Naive thymus-derived CD8-positive, alpha-beta T cell (primary cell): ENCODE measurements around the gene ROM1. TPM values are rescaled to one million over a fixed set of nuclear protein-coding genes. Genes with fewer than 3 reads are reported as not detected.
A peak's percentile ranks its signal among the peaks of the same experiment; 100 is the strongest.

Experiments
- ATAC-seq, 2 donors: fragments of 150-1000 bp; cut with Tn5 transposase in 1 of 2; sonication (Bioruptor Pico), chemical (Tn5 transposase) in 1 of 2; 1 replicate in 1 of 2; 2 replicates in 1 of 2; pipeline ENCODE4 v1.10.0; 2021; ENCODE audit warnings: mild to moderate bottlenecking in 2 of 2, moderate library complexity in 2 of 2
- POLR2A ChIA-PET: fragments of 350-600 bp; sonication (Branson Sonifier 250); formaldehyde crosslinking; loops from one replicate; lab custom pipeline; 2021; ENCODE audit warnings: antibody characterized with exemption; lab: Charles Lee
- DNase-seq, 10 donors: peaks; one replicate each; pipeline versions ENCODE4 v3.0.0 to v3.0.0-alpha.2; 2020 to 2022
- H3K27ac Mint-ChIP-seq, 10 donors: one replicate each; pipeline ENCODE4 v1.8.0; 2020 to 2022; ENCODE audit warnings: mild to moderate bottlenecking in 10 of 10, mixed read lengths in 10 of 10, moderate library complexity in 4 of 10, inconsistent platforms in 1 of 10
- H3K27me3 Mint-ChIP-seq, 5 donors: one replicate each; pipeline ENCODE4 v1.8.0; 2021 to 2022; ENCODE audit warnings: mixed read lengths in 5 of 5
- H3K36me3 Mint-ChIP-seq, 3 donors: one replicate each; pipeline ENCODE4 v1.8.0; 2020 to 2022; ENCODE audit warnings: mixed read lengths in 3 of 3, mild to moderate bottlenecking in 2 of 3, inconsistent platforms in 1 of 3
- H3K4me1 Mint-ChIP-seq, 4 donors: one replicate each; pipeline ENCODE4 v1.8.0; 2021 to 2022; ENCODE audit warnings: mixed read lengths in 4 of 4
- H3K4me3 Mint-ChIP-seq, 10 donors: one replicate each; pipeline ENCODE4 v1.8.0; 2020 to 2022; ENCODE audit warnings: mild to moderate bottlenecking in 10 of 10, mixed read lengths in 10 of 10, moderate library complexity in 6 of 10, inconsistent platforms in 1 of 10
- H3K9me3 Mint-ChIP-seq, 9 donors: one replicate each; pipeline ENCODE4 v1.8.0; 2020 to 2022; ENCODE audit warnings: mixed read lengths in 9 of 9, mild to moderate bottlenecking in 3 of 9, inconsistent platforms in 1 of 9, moderate library complexity in 1 of 9
- polyA plus RNA-seq, 3 donors: library from polyadenylated mRNA; unstranded; fragments of 300-500 nt; fragmentation: Illumina TruSeq; gene quantifications; one replicate each; pipeline ENCODE4 v1.2.3, GENCODE V29; 2021
- total RNA-seq, 8 experiments: library from RNA in 2 of 8; stranded (reverse) in 2 of 8; gene quantifications; one replicate each; pipeline ENCODE4 v1.2.3 and lab custom pipeline; 2021 to 2026

The ROM1 gene
- total and polyA plus RNA-seq, 5 experiments from 2014 or later = 0.82 to 6.1 (median 1.9) TPM

DNA sequence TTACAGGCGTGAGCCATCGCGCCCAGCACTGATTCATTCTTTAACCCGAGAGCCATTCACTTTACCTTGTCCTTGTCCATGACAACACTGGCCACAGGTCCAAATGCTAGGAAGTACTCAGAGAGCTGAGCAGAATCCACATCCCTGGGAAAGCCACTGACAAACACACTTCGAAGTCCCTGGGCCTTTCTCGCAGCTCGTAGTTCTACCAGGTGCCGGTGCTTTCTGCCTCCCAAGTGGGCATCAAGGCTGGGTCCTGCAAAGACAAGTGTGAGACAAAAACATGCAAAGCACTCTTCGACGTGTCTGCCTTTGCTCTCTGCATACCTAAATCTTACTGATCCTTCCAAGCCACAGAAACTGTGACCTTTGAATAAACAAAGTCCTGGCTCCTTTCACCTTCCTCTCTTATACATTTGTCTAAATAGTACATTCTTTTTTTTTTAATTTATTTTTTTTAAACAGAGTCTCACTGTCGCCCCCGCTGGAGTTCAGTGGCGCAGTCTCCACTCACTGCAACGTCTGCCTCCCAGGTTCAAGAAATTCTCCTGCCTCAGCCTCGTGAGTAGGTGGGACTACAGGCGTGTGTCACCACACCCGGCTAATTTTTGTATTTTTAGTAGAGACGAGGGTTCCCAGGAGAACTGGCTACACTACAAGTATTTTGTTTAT is 24.0 kb upstream of the ROM1 start:
- peaks cover 16 to 56% (median 41%) of the 10 kb centered on the region in 4 donors for H3K4me1 Mint-ChIP-seq
- POLR2A ChIA-PET = interaction anchor here (1.1 to 8.1 kb wide), 5 partner anchors 10 to 79 kb away, joined by 3 to 251 read pairs (median 40); partner anchors contain the start of genes C11orf98, CSKMT, EEF1G and EML3
- DNase-seq (peak in 1 of 10 donors; percentile 13), ATAC-seq (no peak)
- peak overlapping the region in 7 of 10 donors; percentile 8 to 99 (median 79) for H3K27ac Mint-ChIP-seq
- H3K27me3 Mint-ChIP-seq = peaks cover 0 to 3% (median 0%) of the 10 kb centered on the region in 5 donors
- H3K9me3 Mint-ChIP-seq = no peaks in the 10 kb centered on the region
- peaks cover 0 to 52% (median 10%) of the 10 kb centered on the region in 3 donors for H3K36me3 Mint-ChIP-seq
- H3K4me3 Mint-ChIP-seq = peak overlapping the region in 4 of 10 donors; percentile 18 to 96 (median 63)

DNA sequence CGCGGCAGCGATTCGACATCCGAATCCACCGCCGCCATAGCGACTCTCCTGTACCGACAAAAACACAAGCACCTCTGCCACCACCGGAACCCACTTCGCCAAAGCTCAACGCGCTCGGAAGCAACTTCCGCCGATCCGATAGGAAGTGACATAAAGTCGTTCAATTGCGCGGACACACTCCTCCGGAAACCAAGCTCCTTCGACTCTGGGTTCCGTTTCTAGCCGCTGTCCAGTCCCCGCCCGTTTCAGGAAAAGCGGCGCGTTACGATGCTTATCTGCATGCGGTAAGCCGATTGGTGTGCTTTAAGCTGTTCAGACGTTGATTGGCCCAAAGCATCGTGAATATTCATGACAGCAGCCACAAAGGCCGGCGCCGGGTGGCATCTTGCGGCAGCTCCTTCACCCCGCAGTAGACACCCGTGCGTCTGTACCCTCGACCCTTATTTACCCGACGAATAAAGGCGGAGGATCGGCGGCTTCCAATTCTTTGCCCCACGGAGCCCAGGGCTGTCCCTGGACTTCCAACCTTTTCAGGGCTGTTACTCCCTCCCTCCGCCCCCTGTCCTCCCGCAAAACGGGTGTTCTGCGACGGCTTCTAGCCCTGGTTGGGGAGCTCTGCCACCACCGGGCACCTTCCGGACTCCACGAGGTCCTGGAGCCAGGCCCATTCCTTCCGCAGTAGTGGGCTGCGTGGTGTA is 21.5 kb upstream of the ROM1 start, which contains the start of gene TUT1:
Gene TUT1 (minus strand): TSS at position 76 of the 698 bp plus-strand sequence. CDS start 38 bp downstream, at position 38.
- Mint-ChIP-seq H3K36me3 (peaks cover 4 to 57% (median 17%) of the 10 kb centered on the region in 3 donors), H3K27ac (peak within 1 kb of the TSS; percentile 95 to 99 (median 98)), H3K4me3 (peak within 1 kb of the TSS; percentile 85 to 97 (median 94)), H3K27me3 (peaks cover 0 to 3% (median 0%) of the 10 kb centered on the region in 5 donors), H3K4me1 (peaks cover 15 to 60% (median 51%) of the 10 kb centered on the region in 4 donors), H3K9me3 (no peaks in the 10 kb centered on the region)
- DNase-seq = peak; percentile 81 to 98 (median 96)
- peak; percentile 84 to 86 for ATAC-seq
- POLR2A ChIA-PET = interaction anchor here (0.5 to 8.1 kb wide), 59 partner anchors 10 to 1749 kb away, joined by 3 to 251 read pairs (median 6); partner anchors contain the start of genes AHNAK, B3GAT3, BSCL2 and C11orf98

DNA sequence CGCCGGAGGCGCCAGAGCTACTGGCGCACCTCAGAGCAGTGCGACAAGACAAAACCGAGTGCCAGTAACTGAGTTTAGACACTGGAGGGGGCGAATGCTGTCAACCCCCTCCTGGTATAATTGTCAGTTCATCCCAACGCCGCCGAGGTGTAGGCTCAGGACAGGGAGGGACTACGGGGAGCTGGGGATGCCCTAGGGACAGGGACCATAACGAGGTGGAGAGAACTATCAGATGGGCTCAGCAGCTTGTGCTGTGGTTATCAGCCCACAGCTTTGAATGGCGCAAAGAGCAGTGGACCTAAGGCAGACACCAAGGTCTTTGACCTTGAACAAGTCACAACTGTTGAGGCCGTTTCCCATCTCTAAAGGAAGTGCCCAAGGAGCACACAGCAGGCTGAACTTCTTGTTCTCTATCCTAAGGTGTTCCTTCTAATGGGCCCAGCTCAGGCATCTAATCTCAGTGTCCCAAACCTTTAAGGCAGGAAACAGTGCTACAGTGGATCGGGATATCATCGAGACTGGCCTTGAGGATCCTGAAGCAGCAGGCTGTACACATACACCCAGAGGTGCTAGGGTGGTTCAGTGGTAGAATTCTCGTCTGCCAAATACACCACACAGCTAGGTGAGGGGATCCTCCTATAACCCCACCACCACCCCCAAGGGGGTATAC is 20.8 kb upstream of the ROM1 start:
- H3K27me3 Mint-ChIP-seq = peaks cover 0 to 3% (median 0%) of the 10 kb centered on the region in 5 donors
- ATAC-seq (no peak), DNase-seq (no peak)
- POLR2A ChIA-PET = interaction anchor here (0.5 to 8.1 kb wide), 50 partner anchors 11 to 1748 kb away, joined by 3 to 251 read pairs (median 10); partner anchors contain the start of genes AHNAK, B3GAT3, BSCL2 and C11orf98
- H3K9me3 Mint-ChIP-seq = no peaks in the 10 kb centered on the region
- peak overlapping the region; percentile 85 to 97 (median 94) for H3K4me3 Mint-ChIP-seq
- peaks cover 15 to 62% (median 54%) of the 10 kb centered on the region in 4 donors for H3K4me1 Mint-ChIP-seq
- peak overlapping the region; percentile 95 to 99 (median 98) for H3K27ac Mint-ChIP-seq
- H3K36me3 Mint-ChIP-seq = peaks cover 4 to 58% (median 19%) of the 10 kb centered on the region in 3 donors

DNA sequence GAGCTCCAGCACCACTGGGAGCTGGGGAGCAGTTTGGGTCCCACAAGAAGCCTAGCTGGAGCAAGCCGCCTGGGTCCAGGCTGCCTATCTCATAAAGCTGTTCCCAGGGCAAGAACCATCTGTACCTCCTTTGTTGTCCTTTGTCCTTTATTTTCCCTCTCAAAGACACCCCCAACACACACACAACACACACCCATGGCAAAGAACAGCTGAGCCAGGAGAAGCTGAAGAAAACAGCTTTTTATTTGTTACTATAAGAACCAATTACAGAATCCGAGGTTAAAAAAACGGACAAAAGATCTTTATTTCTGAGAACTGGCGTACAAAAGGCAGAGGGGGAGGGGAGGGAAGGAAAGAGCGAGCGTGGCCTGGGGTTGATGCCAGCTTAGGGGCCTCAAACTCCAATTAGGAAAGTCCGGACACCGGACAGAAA is 20.1 kb upstream of the ROM1 start:
- DNase-seq = no peak
- peaks cover 4 to 58% (median 24%) of the 10 kb centered on the region in 3 donors for H3K36me3 Mint-ChIP-seq

DNA sequence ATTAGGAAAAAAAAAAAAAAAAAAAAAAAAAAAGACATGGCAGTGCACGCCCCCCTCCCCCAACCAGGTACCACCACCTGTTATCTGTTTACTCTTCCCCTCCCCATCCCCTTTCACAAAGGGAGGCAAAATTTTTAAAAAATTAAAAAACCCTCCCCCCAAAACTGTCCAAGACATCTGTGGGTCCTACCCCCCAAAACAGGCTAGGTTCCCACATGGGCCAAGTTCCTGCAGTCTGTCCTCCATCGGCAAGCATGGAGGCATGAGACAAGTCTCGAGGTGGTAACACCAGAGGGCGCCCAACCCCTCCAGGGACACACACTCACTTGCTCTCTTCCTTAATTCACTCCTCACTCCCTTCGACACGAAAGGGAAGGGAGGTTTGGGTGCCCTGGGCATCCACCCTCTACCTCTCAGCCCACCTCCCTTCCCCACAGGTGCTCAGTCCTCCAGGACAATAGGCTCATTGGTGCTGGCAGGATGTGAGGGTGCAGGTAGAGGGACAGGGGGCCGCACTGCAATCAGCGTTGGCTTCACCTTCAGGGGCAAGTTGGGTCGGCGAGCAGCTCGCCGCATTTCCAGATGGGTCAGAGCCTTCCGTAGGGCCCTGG is 19.5 kb upstream of the ROM1 start:
- POLR2A ChIA-PET = interaction anchor here (0.6 to 8.1 kb wide), 19 partner anchors 10 to 262 kb away, joined by 3 to 251 read pairs (median 44); partner anchors contain the start of genes B3GAT3, BSCL2, C11orf98 and CSKMT
- H3K36me3 Mint-ChIP-seq = peaks cover 4 to 60% (median 28%) of the 10 kb centered on the region in 3 donors

More for the DNA sequence above, 20.1 kb upstream of the ROM1 start:
- POLR2A ChIA-PET = interaction anchor here (0.6 to 8.1 kb wide), 22 partner anchors 10 to 263 kb away, joined by 3 to 251 read pairs (median 37); partner anchors contain the start of genes B3GAT3, BSCL2, C11orf98 and CSKMT
- Mint-ChIP-seq H3K9me3 (no peaks in the 10 kb centered on the region), H3K4me3 (peak overlapping the region in 7 of 10 donors; percentile 7 to 96 (median 85)), H3K27me3 (peaks cover 0 to 3% (median 0%) of the 10 kb centered on the region in 5 donors), H3K27ac (peak overlapping the region; percentile 25 to 99 (median 97)), H3K4me1 (peaks cover 19 to 66% (median 60%) of the 10 kb centered on the region in 4 donors)
- ATAC-seq = no peak

DNA sequence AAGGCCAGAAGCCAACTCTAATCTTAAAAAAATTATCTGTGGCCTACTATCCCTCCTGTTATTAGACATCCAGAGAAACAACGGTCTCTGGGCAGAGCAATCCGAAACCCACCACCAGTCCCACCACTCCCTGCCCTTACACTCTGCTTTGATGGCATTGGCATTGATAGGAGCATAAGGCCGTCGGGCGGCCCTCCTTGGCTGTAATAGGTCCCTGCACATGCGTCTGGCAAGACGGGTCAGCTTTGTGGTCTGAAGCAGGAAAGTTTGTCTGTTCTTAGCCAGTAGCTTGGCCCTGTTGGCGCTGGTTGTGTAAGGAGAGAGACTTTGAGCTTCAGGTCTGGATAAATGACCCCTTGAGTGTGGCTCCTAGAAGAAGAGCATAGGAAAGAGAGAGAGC is 17.9 kb upstream of the ROM1 start:
- POLR2A ChIA-PET = interaction anchor here (0.6 to 8.1 kb wide), 8 partner anchors 8 to 194 kb away, joined by 3 to 251 read pairs (median 6); partner anchors contain the start of genes B3GAT3, C11orf98, CSKMT and EEF1G
- Mint-ChIP-seq H3K27me3 (peaks cover 0 to 3% (median 0%) of the 10 kb centered on the region in 5 donors), H3K4me3 (peak overlapping the region in 1 of 10 donors; percentile 29), H3K9me3 (no peaks in the 10 kb centered on the region), H3K36me3 (peaks cover 4 to 69% (median 38%) of the 10 kb centered on the region in 3 donors), H3K4me1 (peaks cover 36 to 76% (median 71%) of the 10 kb centered on the region in 4 donors), H3K27ac (peak overlapping the region in 8 of 10 donors; percentile 9 to 97 (median 54))
- no peak for DNase-seq
- no peak for ATAC-seq

More for the DNA sequence above, 19.5 kb upstream of the ROM1 start:
- Mint-ChIP-seq H3K4me1 (peaks cover 23 to 70% (median 64%) of the 10 kb centered on the region in 4 donors), H3K9me3 (no peaks in the 10 kb centered on the region), H3K27ac (peak overlapping the region; percentile 90 to 97 (median 95)), H3K4me3 (peak overlapping the region; percentile 66 to 90 (median 82)), H3K27me3 (peaks cover 0 to 3% (median 0%) of the 10 kb centered on the region in 5 donors)
- ATAC-seq = no peak
- peak; percentile 55 to 88 (median 70) for DNase-seq

DNA sequence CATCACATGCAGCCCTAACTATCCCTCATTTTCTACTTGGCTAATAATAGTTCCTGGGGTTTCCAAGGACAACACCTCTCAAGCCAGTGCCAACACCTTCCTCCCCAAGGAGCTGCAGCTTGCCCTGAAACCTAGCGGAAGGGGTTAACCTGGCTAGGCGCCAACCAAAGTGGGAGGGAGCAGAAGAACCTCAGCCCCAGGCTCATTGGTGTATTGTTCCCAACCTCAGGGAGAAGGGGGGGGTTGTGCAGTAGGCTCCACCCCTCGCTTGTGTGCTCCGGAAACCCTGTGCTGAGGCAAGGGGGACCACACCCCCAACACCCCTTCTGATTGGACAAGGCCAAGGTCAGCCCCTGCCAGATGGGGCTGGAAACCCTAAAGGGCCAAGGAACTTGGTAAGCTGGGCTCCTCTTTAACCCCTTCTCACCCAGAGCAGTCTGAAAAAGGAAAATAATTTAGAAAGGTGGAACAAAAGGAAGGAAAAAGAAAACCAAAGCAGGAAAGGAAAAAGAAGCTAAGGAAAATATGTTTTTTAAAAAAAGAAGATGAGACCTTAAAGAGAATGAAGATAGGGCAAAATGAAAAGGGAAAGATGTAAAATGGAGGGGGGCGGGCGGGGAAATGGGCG is 13.9 kb upstream of the ROM1 start:
- Mint-ChIP-seq H3K4me1 (peaks cover 35 to 67% (median 61%) of the 10 kb centered on the region in 4 donors), H3K27me3 (no peaks in the 10 kb centered on the region), H3K36me3 (peaks cover 4 to 76% (median 43%) of the 10 kb centered on the region in 3 donors), H3K9me3 (no peaks in the 10 kb centered on the region), H3K27ac (peak overlapping the region; percentile 93 to 97 (median 96)), H3K4me3 (peak overlapping the region; percentile 88 to 95 (median 92))
- peak; percentile 83 to 99 (median 96) for DNase-seq
- POLR2A ChIA-PET = interaction anchor here (0.6 to 9.9 kb wide), 29 partner anchors 7 to 282 kb away, joined by 3 to 166 read pairs (median 5); partner anchors contain the start of genes B3GAT3, C11orf98, CSKMT and EEF1G
- ATAC-seq = peak; percentile 72 to 82

DNA sequence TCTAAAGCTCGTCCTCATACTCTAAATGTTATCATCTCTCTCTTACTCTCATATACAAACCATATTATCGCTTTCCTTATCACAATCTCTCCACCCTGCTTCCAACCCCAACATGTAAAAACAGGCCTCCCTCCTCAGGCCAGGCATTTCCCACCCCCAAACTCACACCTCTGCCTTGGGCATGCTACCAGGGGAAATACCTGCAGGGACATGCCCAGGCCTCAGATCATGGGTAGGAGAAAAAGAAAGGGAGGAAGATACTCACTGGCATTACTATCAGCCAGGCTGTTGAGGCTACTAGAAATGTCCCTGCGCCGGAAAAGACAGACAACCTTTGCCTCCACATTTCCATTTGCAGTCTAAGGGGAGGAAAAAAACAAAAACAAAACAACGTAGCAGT is 13.2 kb upstream of the ROM1 start:
- DNase-seq (no peak), ATAC-seq (no peak)
- peak overlapping the region; percentile 93 to 97 (median 96) for H3K27ac Mint-ChIP-seq
- peaks cover 35 to 63% (median 60%) of the 10 kb centered on the region in 4 donors for H3K4me1 Mint-ChIP-seq
- no peaks in the 10 kb centered on the region for H3K27me3 Mint-ChIP-seq
- peaks cover 0 to 72% (median 39%) of the 10 kb centered on the region in 3 donors for H3K36me3 Mint-ChIP-seq
- POLR2A ChIA-PET = interaction anchor here (0.6 to 9.9 kb wide), 34 partner anchors 8 to 281 kb away, joined by 3 to 166 read pairs (median 7); partner anchors contain the start of genes B3GAT3, C11orf98, CSKMT and EEF1G
- H3K4me3 Mint-ChIP-seq = peak overlapping the region; percentile 88 to 95 (median 92)
- no peaks in the 10 kb centered on the region for H3K9me3 Mint-ChIP-seq

DNA sequence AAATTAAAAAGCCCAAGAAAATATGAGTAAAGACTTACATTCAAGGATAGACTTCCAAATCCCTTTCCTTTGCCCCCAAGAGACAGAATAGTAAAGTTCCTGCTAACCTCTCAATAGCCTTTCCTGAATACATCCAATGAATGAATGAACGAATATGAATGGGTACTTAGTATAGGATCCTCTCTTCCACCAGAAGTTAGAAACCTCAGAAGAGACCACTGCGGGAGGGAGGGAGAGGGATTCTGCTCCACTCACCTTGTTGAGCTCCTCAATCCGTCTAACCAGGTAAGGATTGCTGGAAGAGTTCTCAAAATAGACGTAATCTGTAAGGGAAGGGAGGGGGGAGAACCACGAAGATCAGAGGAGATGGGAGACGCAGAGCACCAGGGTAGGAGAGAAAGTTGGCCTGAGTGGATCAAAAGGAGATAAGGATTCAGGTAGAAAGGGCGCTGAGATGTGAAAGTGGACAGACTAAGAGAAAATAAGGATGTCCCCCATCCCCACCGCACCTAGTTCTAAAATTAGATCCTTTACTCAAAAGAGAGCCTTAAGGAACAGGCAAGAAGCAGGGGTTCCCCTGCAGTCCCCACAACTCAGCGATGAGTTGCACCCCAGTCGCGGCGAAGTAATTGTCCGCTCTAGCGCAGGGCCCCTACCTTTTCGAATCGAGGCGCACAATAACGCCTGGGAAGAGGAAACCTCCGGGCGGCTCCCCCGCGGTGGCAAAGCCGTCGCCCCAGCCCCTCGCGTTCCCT is 12.5 kb upstream of the ROM1 start:
- POLR2A ChIA-PET = interaction anchor here (0.6 to 9.9 kb wide), 27 partner anchors 8 to 281 kb away, joined by 3 to 166 read pairs (median 8); partner anchors contain the start of genes AHNAK, B3GAT3, C11orf98 and CSKMT
- ATAC-seq (peak in 1 of 2 donors; percentile 0), DNase-seq (peak in 2 of 10 donors; percentile 10 to 14)
- H3K4me1 Mint-ChIP-seq = peaks cover 37 to 64% (median 61%) of the 10 kb centered on the region in 4 donors
- H3K27me3 Mint-ChIP-seq = no peaks in the 10 kb centered on the region
- peak overlapping the region; percentile 88 to 95 (median 92) for H3K4me3 Mint-ChIP-seq
- no peaks in the 10 kb centered on the region for H3K9me3 Mint-ChIP-seq
- peak overlapping the region; percentile 93 to 97 (median 96) for H3K27ac Mint-ChIP-seq
- H3K36me3 Mint-ChIP-seq = peaks cover 0 to 70% (median 36%) of the 10 kb centered on the region in 3 donors

DNA sequence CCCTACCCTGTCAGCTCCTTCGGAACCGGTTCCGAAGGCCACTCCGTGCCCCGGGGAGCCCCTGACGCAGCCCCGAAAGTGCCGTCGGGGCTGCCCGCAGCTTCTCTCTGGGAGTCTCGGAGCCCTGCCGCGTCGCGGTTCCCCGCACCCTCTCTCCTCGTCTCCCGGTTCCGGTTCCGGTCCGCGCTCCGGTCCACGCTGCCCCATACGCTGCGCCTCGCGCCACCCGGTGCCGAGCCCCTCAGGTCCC is 12.0 kb upstream of the ROM1 start:
- peak in 1 of 2 donors; percentile 26 for ATAC-seq
- H3K4me1 Mint-ChIP-seq = peaks cover 37 to 63% (median 61%) of the 10 kb centered on the region in 4 donors

More for the DNA sequence above, 12.0 kb upstream of the ROM1 start:
- POLR2A ChIA-PET = interaction anchor here (0.6 to 9.9 kb wide), 31 partner anchors 9 to 280 kb away, joined by 3 to 166 read pairs (median 7); partner anchors contain the start of genes AHNAK, B3GAT3, C11orf98 and CSKMT
- Mint-ChIP-seq H3K27ac (peak overlapping the region; percentile 53 to 97 (median 95)), H3K4me3 (peak overlapping the region; percentile 88 to 95 (median 92)), H3K27me3 (no peaks in the 10 kb centered on the region), H3K36me3 (peaks cover 0 to 69% (median 34%) of the 10 kb centered on the region in 3 donors), H3K9me3 (no peaks in the 10 kb centered on the region)
- DNase-seq = peak in 6 of 10 donors; percentile 13 to 72 (median 35)
